Measurements from ENCODE around the gene SPINK2. TPM values are rescaled to one million over a fixed set of nuclear protein-coding genes. Genes with fewer than 3 reads are reported as not detected.

The SPINK2 gene
- total and polyA plus RNA-seq, 2 of the 8 experiments (the other 6 are each of a cell fraction or from before 2014, with no cell fraction given), result 0.89 to 1.4 TPM

DNA sequence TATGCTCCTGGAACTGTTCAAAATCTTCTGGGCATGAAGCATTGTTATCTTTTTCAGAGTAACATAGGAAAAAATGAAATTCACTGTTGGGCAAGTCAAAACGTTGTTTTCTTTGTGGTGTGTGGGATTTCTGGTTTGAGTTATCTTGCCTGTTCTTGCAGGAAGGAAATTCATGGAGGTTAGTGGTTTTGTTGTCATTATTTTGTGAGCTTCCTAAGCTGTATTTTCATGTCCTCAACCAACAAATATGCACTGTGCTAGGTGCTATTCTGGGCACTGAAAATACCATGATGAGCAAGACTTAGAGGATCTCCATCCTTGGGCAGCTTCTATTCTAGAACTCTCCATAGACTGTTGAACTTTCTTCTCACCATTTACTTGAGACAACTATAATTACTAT lies 16.9 kb downstream of the SPINK2 start:
- Histone ChIP-seq H3K23me2 (ENCODE audit: low read depth, low read length) (peaks cover 2% of the 10 kb centered on the region; the same call in 1 of the 2 replicates), H3K23ac (ENCODE audit: insufficient read length) (no peak overlapping the region), H2BK12ac (ENCODE audit: low read depth, low read length) (no peak overlapping the region), H3K36me3 (ENCODE audit: control insufficient read depth in 2 of 4, insufficient read depth in 4 of 4, low read length in 3 of 4) (no peaks in the 10 kb centered on the region), H4K20me1 (replicated peaks in 1 of 2; ENCODE audit: control insufficient read depth in 1 of 2, insufficient read depth in 2 of 2, low read length in 2 of 2) (no peaks in the 10 kb centered on the region), H3K27ac (ENCODE audit: low read depth, low read length) (no peak overlapping the region), H3K18ac (ENCODE audit: extremely low read depth, low read length) (no peak overlapping the region), H3K79me1 (ENCODE audit: low read depth, low read length) (no peaks in the 10 kb centered on the region), H3K4me2 (ENCODE audit: insufficient read depth in 1 of 2, low read depth in 2 of 2, low read length in 2 of 2) (no peak overlapping the region), H3K9ac (replicated peaks in 1 of 4; ENCODE audit: extremely low read depth in 1 of 4, low read depth in 3 of 4, low read length in 3 of 4) (no peak overlapping the region), H2BK20ac (ENCODE audit: low read length) (no peak overlapping the region), H2BK15ac (ENCODE audit: low read length) (no peak overlapping the region), H3K9me3 (ENCODE audit: insufficient read depth in 2 of 2, low read depth in 1 of 2, low read length in 1 of 2) (no peaks in the 10 kb centered on the region), H3K27me3 (replicated peaks in 1 of 4; ENCODE audit: control insufficient read depth in 3 of 4, extremely low read depth in 1 of 4, insufficient read depth in 3 of 4, low read length in 3 of 4) (peaks cover 0 to 4% (median 2%) of the 10 kb centered on the region in 4 experiments; a peak in 4 of 7 replicates), H4K5ac (ENCODE audit: insufficient read length, low read depth, low read length) (no peak overlapping the region), H2BK5ac (ENCODE audit: low read depth, low read length) (no peak overlapping the region), H3K79me2 (ENCODE audit: control insufficient read depth in 1 of 2, insufficient read depth in 2 of 2, low read length in 2 of 2) (no peaks in the 10 kb centered on the region), H3K4me3 (ENCODE audit: extremely low read depth in 1 of 4, insufficient read depth in 2 of 4, low read depth in 3 of 4, low read length in 4 of 4) (no peak overlapping the region), H3K4ac (replicated peaks; ENCODE audit: insufficient read length, low read depth, low read length) (no peak overlapping the region), H3K14ac (ENCODE audit: insufficient read length) (no peak overlapping the region), H2AFZ (ENCODE audit: low read length) (no peak overlapping the region), H4K91ac (replicated peaks; ENCODE audit: insufficient read length, low read length) (no peak overlapping the region), H2AK5ac (ENCODE audit: low read depth, low read length) (no peak overlapping the region), H2BK120ac (replicated peaks; ENCODE audit: low read depth, low read length) (no peak overlapping the region), H3K56ac (replicated peaks; ENCODE audit: insufficient read length, low read depth, low read length) (no peak overlapping the region), H3K4me1 (replicated peaks in 1 of 4; ENCODE audit: control insufficient read depth in 3 of 4, insufficient read depth in 4 of 4, low read length in 3 of 4) (peaks cover 0 to 5% (median 0%) of the 10 kb centered on the region in 4 experiments; a peak in 2 of 7 replicates), H4K8ac (ENCODE audit: extremely low read depth, insufficient read depth, low read length) (no peak overlapping the region)
- POLR2A ChIA-PET (ENCODE audit: partially characterized antibody), result no interaction called here
- FAIRE-seq, result no peak
- DNase-seq (ENCODE audit: low read depth in 1 of 2, low spot score in 2 of 2), result no peak
- CTCF ChIA-PET (ENCODE audit: partially characterized antibody), result interaction anchor here (1.0 to 2.2 kb wide), 7 partner anchors 9 to 260 kb away, joined by 3 to 10 read pairs (median 5); no protein-coding TSS in a partner anchor
- WGBS, 2 experiments (ENCODE audit: extremely low coverage in 1 of 2, insufficient coverage in 1 of 2, insufficient read length in 1 of 2, insufficient replicate concordance in 2 of 2, low coverage in 1 of 2, low lambda C conversion rate in 2 of 2, missing lambda C conversion rate in 1 of 2), result 86% methylated on average over 1 of the region's 1 CpG; no CpG with 5 or more reads in 1 of the 2 experiments
- no peak for TF ChIP-seq USF2 (IDR thresholded peaks at IDR 0.05; ENCODE audit: low read length)
- no peak for TF ChIP-seq SIRT6 (IDR thresholded peaks at IDR 0.05; ENCODE audit: low read length)
- TF ChIP-seq MAFK (IDR thresholded peaks at IDR 0.05; ENCODE audit: low read depth, low read length), result no peak
- no peak for TF ChIP-seq RBBP5 (IDR thresholded peaks at IDR 0.05; ENCODE audit: borderline replicate concordance, low read depth, low read length)
- TF ChIP-seq SIN3A (conservative IDR thresholded peaks at IDR 0.05 in 1 of 2, IDR thresholded peaks at IDR 0.05 in 1 of 2; ENCODE audit: low read depth in 1 of 2, low read length in 2 of 2), result no peak
- TF ChIP-seq RFX5 (IDR thresholded peaks at IDR 0.05; ENCODE audit: borderline replicate concordance, low read depth, low read length), result no peak
- TF ChIP-seq TAF1 (IDR thresholded peaks at IDR 0.05; ENCODE audit: low read depth, low read length), result no peak
- no peak for TF ChIP-seq HDAC6 (IDR thresholded peaks at IDR 0.05; ENCODE audit: low read depth, low read length)
- no peak for TF ChIP-seq EP300 (IDR thresholded peaks at IDR 0.05; ENCODE audit: borderline replicate concordance in 1 of 2, low read depth in 2 of 2, low read length in 2 of 2)
- TF ChIP-seq SUZ12 (IDR thresholded peaks at IDR 0.05; ENCODE audit: low read length), result no peak
- TF ChIP-seq JUND (IDR thresholded peaks at IDR 0.05; ENCODE audit: low read length), result no peak
- TF ChIP-seq NANOG (IDR thresholded peaks at IDR 0.05; ENCODE audit: insufficient read depth, low read depth, low read length, poor library complexity, severe bottlenecking), result no peak
- no peak for TF ChIP-seq KDM4A (IDR thresholded peaks at IDR 0.05; ENCODE audit: low read depth, low read length, severe bottlenecking)

Measured in H1 (cell line).